ENCODE data around the gene IMPA2. TPM values are rescaled to one million over a fixed set of nuclear protein-coding genes. Genes with fewer than 3 reads are reported as not detected.

Gene IMPA2
- total and polyA plus RNA-seq, 2 donors, result 9.1 to 19.5 TPM

- Histone ChIP-seq H3K36me3 (ENCODE audit: control insufficient read depth in 2 of 2, insufficient read depth in 2 of 2, low read length in 1 of 2) (no peaks in the 10 kb centered on the region), H3K27ac (ENCODE audit: low read depth in 1 of 2, low read length in 1 of 2) (no peak overlapping the region), H3K4me3 (ENCODE audit: low read length in 2 of 2) (no peak overlapping the region), H3K9me3 (ENCODE audit: control insufficient read depth in 2 of 2, insufficient read depth in 1 of 2, low read length in 1 of 2) (no peaks in the 10 kb centered on the region), H3K4me1 (ENCODE audit: control insufficient read depth in 2 of 2, insufficient read depth in 2 of 2, low read length in 2 of 2) (no peaks in the 10 kb centered on the region), H3K27me3 (ENCODE audit: control insufficient read depth in 2 of 2, insufficient read depth in 1 of 2, low read length in 1 of 2) (no peaks in the 10 kb centered on the region)
- whole genome bisulfite sequencing, result 97% methylated on average over 9 of the region's 9 CpGs
- no peak for DNase-seq (ENCODE audit: low read depth in 6 of 9, low spot score in 9 of 9)
These were observed 45.7 kb downstream of the IMPA2 start for GRCh38 chr18:12027046-12027445.

GRCh38 chr18:12027480-12027879, 46.2 kb downstream of the IMPA2 start:
- no peaks in the 10 kb centered on the region for H3K4me1 ChIP-seq (ENCODE audit: control insufficient read depth in 2 of 2, insufficient read depth in 2 of 2, low read length in 2 of 2)
- no peaks in the 10 kb centered on the region for H3K36me3 ChIP-seq (ENCODE audit: control insufficient read depth in 2 of 2, insufficient read depth in 2 of 2, low read length in 1 of 2)
- H3K9me3 ChIP-seq (ENCODE audit: control insufficient read depth in 2 of 2, insufficient read depth in 1 of 2, low read length in 1 of 2), result no peaks in the 10 kb centered on the region
- H3K27me3 ChIP-seq (ENCODE audit: control insufficient read depth in 2 of 2, insufficient read depth in 1 of 2, low read length in 1 of 2), result no peaks in the 10 kb centered on the region
- H3K27ac ChIP-seq (ENCODE audit: low read depth in 1 of 2, low read length in 1 of 2), result no peak overlapping the region
- H3K4me3 ChIP-seq (ENCODE audit: low read length in 2 of 2), result no peak overlapping the region
- no peak for DNase-seq (ENCODE audit: low read depth in 6 of 9, low spot score in 9 of 9)
- WGBS, result 97% methylated on average over 4 of the region's 4 CpGs

- no peak for DNase-seq (ENCODE audit: low read depth in 6 of 9, low spot score in 9 of 9)
- Histone ChIP-seq H3K9me3 (ENCODE audit: control insufficient read depth in 2 of 2, insufficient read depth in 1 of 2, low read length in 1 of 2) (no peaks in the 10 kb centered on the region), H3K4me3 (ENCODE audit: low read length in 2 of 2) (no peak overlapping the region), H3K27me3 (ENCODE audit: control insufficient read depth in 2 of 2, insufficient read depth in 1 of 2, low read length in 1 of 2) (no peaks in the 10 kb centered on the region), H3K4me1 (ENCODE audit: control insufficient read depth in 2 of 2, insufficient read depth in 2 of 2, low read length in 2 of 2) (no peaks in the 10 kb centered on the region), H3K27ac (ENCODE audit: low read depth in 1 of 2, low read length in 1 of 2) (no peak overlapping the region), H3K36me3 (ENCODE audit: control insufficient read depth in 2 of 2, insufficient read depth in 2 of 2, low read length in 1 of 2) (no peaks in the 10 kb centered on the region)
- WGBS, result 94% methylated on average over 15 of the region's 15 CpGs
These were observed 46.8 kb downstream of the IMPA2 start for GRCh38 chr18:12028040-12028628.

- Histone ChIP-seq H3K36me3 (ENCODE audit: control insufficient read depth in 2 of 2, insufficient read depth in 2 of 2, low read length in 1 of 2) (no peaks in the 10 kb centered on the region), H3K4me3 (ENCODE audit: low read length in 2 of 2) (no peak overlapping the region), H3K27ac (ENCODE audit: low read depth in 1 of 2, low read length in 1 of 2) (no peak overlapping the region), H3K4me1 (ENCODE audit: control insufficient read depth in 2 of 2, insufficient read depth in 2 of 2, low read length in 2 of 2) (no peaks in the 10 kb centered on the region), H3K27me3 (ENCODE audit: control insufficient read depth in 2 of 2, insufficient read depth in 1 of 2, low read length in 1 of 2) (no peaks in the 10 kb centered on the region), H3K9me3 (ENCODE audit: control insufficient read depth in 2 of 2, insufficient read depth in 1 of 2, low read length in 1 of 2) (no peaks in the 10 kb centered on the region)
- 97% methylated on average over 11 of the region's 11 CpGs for WGBS
- DNase-seq (ENCODE audit: low read depth in 6 of 9, low spot score in 9 of 9), result no peak
These were observed 47.4 kb downstream of the IMPA2 start for GRCh38 chr18:12028674-12029073.

- Histone ChIP-seq H3K36me3 (ENCODE audit: control insufficient read depth in 2 of 2, insufficient read depth in 2 of 2, low read length in 1 of 2) (no peaks in the 10 kb centered on the region), H3K9me3 (ENCODE audit: control insufficient read depth in 2 of 2, insufficient read depth in 1 of 2, low read length in 1 of 2) (no peaks in the 10 kb centered on the region), H3K27me3 (ENCODE audit: control insufficient read depth in 2 of 2, insufficient read depth in 1 of 2, low read length in 1 of 2) (no peaks in the 10 kb centered on the region), H3K4me1 (ENCODE audit: control insufficient read depth in 2 of 2, insufficient read depth in 2 of 2, low read length in 2 of 2) (no peaks in the 10 kb centered on the region), H3K4me3 (ENCODE audit: low read length in 2 of 2) (no peak overlapping the region), H3K27ac (ENCODE audit: low read depth in 1 of 2, low read length in 1 of 2) (no peak overlapping the region)
- 95% methylated on average over 21 of the region's 21 CpGs for WGBS
- no peak for DNase-seq (ENCODE audit: low read depth in 6 of 9, low spot score in 9 of 9)
These were observed 48.7 kb downstream of the IMPA2 start for GRCh38 chr18:12029786-12030584.

GRCh38 chr18:12030670-12031069, 49.4 kb downstream of the IMPA2 start:
- no peak for DNase-seq (ENCODE audit: low read depth in 6 of 9, low spot score in 9 of 9)
- Histone ChIP-seq H3K27me3 (ENCODE audit: control insufficient read depth in 2 of 2, insufficient read depth in 1 of 2, low read length in 1 of 2) (no peaks in the 10 kb centered on the region), H3K4me3 (ENCODE audit: low read length in 2 of 2) (no peak overlapping the region), H3K36me3 (ENCODE audit: control insufficient read depth in 2 of 2, insufficient read depth in 2 of 2, low read length in 1 of 2) (no peaks in the 10 kb centered on the region), H3K9me3 (ENCODE audit: control insufficient read depth in 2 of 2, insufficient read depth in 1 of 2, low read length in 1 of 2) (no peaks in the 10 kb centered on the region), H3K4me1 (ENCODE audit: control insufficient read depth in 2 of 2, insufficient read depth in 2 of 2, low read length in 2 of 2) (no peaks in the 10 kb centered on the region), H3K27ac (ENCODE audit: low read depth in 1 of 2, low read length in 1 of 2) (no peak overlapping the region)
- 98% methylated on average over 10 of the region's 10 CpGs for WGBS

GRCh38 chr18:12031181-12031580, 49.9 kb downstream of the IMPA2 start:
- no peaks in the 10 kb centered on the region for H3K36me3 ChIP-seq (ENCODE audit: control insufficient read depth in 2 of 2, insufficient read depth in 2 of 2, low read length in 1 of 2)
- H3K4me1 ChIP-seq (ENCODE audit: control insufficient read depth in 2 of 2, insufficient read depth in 2 of 2, low read length in 2 of 2), result no peaks in the 10 kb centered on the region
- WGBS, result 100% methylated on average over 1 of the region's 1 CpG
- no peak overlapping the region for H3K27ac ChIP-seq (ENCODE audit: low read depth in 1 of 2, low read length in 1 of 2)
- H3K27me3 ChIP-seq (ENCODE audit: control insufficient read depth in 2 of 2, insufficient read depth in 1 of 2, low read length in 1 of 2), result no peaks in the 10 kb centered on the region
- no peak for DNase-seq (ENCODE audit: low read depth in 6 of 9, low spot score in 9 of 9)
- H3K4me3 ChIP-seq (ENCODE audit: low read length in 2 of 2), result no peak overlapping the region
- no peaks in the 10 kb centered on the region for H3K9me3 ChIP-seq (ENCODE audit: control insufficient read depth in 2 of 2, insufficient read depth in 1 of 2, low read length in 1 of 2)

- Histone ChIP-seq H3K36me3 (ENCODE audit: control insufficient read depth in 2 of 2, insufficient read depth in 2 of 2, low read length in 1 of 2) (no peaks in the 10 kb centered on the region), H3K9me3 (ENCODE audit: control insufficient read depth in 2 of 2, insufficient read depth in 1 of 2, low read length in 1 of 2) (no peaks in the 10 kb centered on the region), H3K27me3 (ENCODE audit: control insufficient read depth in 2 of 2, insufficient read depth in 1 of 2, low read length in 1 of 2) (no peaks in the 10 kb centered on the region), H3K4me3 (ENCODE audit: low read length in 2 of 2) (no peak overlapping the region), H3K27ac (ENCODE audit: low read depth in 1 of 2, low read length in 1 of 2) (no peak overlapping the region), H3K4me1 (ENCODE audit: control insufficient read depth in 2 of 2, insufficient read depth in 2 of 2, low read length in 2 of 2) (no peaks in the 10 kb centered on the region)
- 95% methylated on average over 7 of the region's 7 CpGs for WGBS
- DNase-seq (ENCODE audit: low read depth in 6 of 9, low spot score in 9 of 9), result no peak
These were observed 50.5 kb downstream of the IMPA2 start for GRCh38 chr18:12031846-12032245.

- Histone ChIP-seq H3K36me3 (ENCODE audit: control insufficient read depth in 2 of 2, insufficient read depth in 2 of 2, low read length in 1 of 2) (no peaks in the 10 kb centered on the region), H3K9me3 (ENCODE audit: control insufficient read depth in 2 of 2, insufficient read depth in 1 of 2, low read length in 1 of 2) (no peaks in the 10 kb centered on the region), H3K4me3 (ENCODE audit: low read length in 2 of 2) (no peak overlapping the region), H3K27me3 (ENCODE audit: control insufficient read depth in 2 of 2, insufficient read depth in 1 of 2, low read length in 1 of 2) (peaks cover 0 to 8% of the 10 kb centered on the region in 2 donors), H3K4me1 (ENCODE audit: control insufficient read depth in 2 of 2, insufficient read depth in 2 of 2, low read length in 2 of 2) (no peaks in the 10 kb centered on the region), H3K27ac (ENCODE audit: low read depth in 1 of 2, low read length in 1 of 2) (no peak overlapping the region)
- DNase-seq (ENCODE audit: low read depth in 6 of 9, low spot score in 9 of 9), result no peak
- 93% methylated on average over 11 of the region's 11 CpGs for WGBS
These were observed 51.7 kb downstream of the IMPA2 start for GRCh38 chr18:12032786-12033642.

Measured in thymus (tissue), 11 donors.